Placental pericyte (primary cell): ENCODE data around the gene LHX4. TPM values are rescaled to one million over a fixed set of nuclear protein-coding genes. Genes with fewer than 3 reads are reported as not detected.

Experiments
- total RNA-seq: library from RNA; depleted of rRNA; stranded (reverse); fragments of >200 nt; gene quantifications from 2 replicates; pipeline ENCODE4 v1.2.3, GENCODE V29; 2012

Gene LHX4
- under 0.01 and 0.14 TPM in 2 replicates for total RNA-seq

DNA sequence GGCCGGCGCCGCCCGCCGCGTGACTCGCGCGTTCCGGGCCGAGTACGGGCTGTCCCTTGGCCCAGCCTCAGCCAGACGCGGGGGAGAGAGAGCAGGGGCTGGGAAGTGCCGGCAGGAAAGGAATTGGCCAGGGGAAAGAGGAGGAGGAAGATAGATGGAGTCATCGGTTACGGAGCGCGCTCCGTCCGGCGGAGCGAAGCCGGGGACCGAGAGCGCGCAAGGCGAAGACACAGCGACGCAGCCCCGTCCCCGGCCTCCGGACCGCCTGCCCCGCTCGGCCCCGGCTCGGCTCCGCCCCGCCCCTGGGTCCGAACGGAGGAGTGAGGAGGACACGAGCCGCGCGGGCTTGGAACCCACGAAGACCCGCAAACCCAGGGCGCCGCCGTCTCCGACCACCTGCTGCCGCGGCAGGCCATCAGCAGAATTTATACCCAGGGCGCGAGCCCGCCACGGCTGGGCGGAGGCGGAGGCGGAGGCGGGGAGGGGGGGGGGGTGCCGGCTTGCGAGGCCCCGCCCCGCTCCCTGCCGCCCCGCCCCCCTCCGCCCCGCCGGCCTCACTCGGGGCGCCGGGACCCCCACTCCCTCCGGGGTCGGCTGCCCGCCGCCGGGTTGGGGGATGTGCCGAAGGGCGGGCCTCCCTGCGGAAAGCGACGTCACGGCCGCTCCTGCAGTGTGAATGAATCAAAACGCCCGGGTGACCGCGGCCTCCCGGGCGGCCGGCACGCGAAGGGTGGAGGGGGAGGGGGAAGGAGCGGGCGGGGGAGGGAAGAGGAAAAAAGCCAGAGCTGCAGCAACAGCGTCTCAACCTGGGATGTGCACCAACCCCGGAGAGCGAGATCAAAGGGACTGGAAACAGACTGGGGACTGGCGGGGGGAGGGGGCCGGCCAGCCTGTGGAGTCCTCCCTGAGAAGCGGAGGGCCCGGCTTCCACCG is at the start of gene LHX4:
LHX4 (plus strand) TSS at position 782 of the 933 bp plus-strand sequence. CDS start 266 bp downstream, outside the sequence.

Other genes with a start within 250 kb of the LHX4 start
- gene QSOX1, start 75.4 kb upstream of the LHX4 start, total RNA-seq, result 210 and 1,427 TPM in 2 replicates